NCI-H1092 (cell line): ENCODE measurements around the gene OXSM.

Source experiments
- DNase-seq: peaks from one replicate; lab custom pipeline; 2025; lab: John Stamatoyannopoulos, UW

The OXSM gene

GRCh38 chr3:25789596-25790556 is at the start of gene OXSM:
OXSM (plus strand) TSS chr3:25790090; CDS start chr3:25791021, 931 bp downstream.
- DNase-seq = peak; percentile 79

- DNase-seq = no peak
Observed at GRCh38 chr3:25744470-25744869, 45.4 kb upstream of the OXSM start.

GRCh38 chr3:25747033-25747432 is 42.9 kb upstream of the OXSM start:
- no peak for DNase-seq

GRCh38 chr3:25748189-25748588 is 41.7 kb upstream of the OXSM start:
- DNase-seq = no peak

GRCh38 chr3:25749031-25749581 is 40.8 kb upstream of the OXSM start:
- no peak for DNase-seq

- no peak for DNase-seq
Observed at GRCh38 chr3:25751048-25751447, 38.8 kb upstream of the OXSM start.

- no peak for DNase-seq
Observed at GRCh38 chr3:25751725-25752124, 38.2 kb upstream of the OXSM start.

- no peak for DNase-seq
Observed at GRCh38 chr3:25768851-25769250, 21.0 kb upstream of the OXSM start.

GRCh38 chr3:25775936-25776335 is 14.0 kb upstream of the OXSM start:
- no peak for DNase-seq

GRCh38 chr3:25780618-25781017 is 9.3 kb upstream of the OXSM start:
- DNase-seq = no peak

GRCh38 chr3:25781145-25781757 is 8.6 kb upstream of the OXSM start:
- no peak for DNase-seq

GRCh38 chr3:25781758-25782594 is 7.9 kb upstream of the OXSM start:
- no peak for DNase-seq

- DNase-seq = no peak
Observed at GRCh38 chr3:25782636-25782937, 7.3 kb upstream of the OXSM start.

- DNase-seq = peak; percentile 57
Observed at GRCh38 chr3:25782938-25783660, 6.8 kb upstream of the OXSM start, which contains the start of gene NGLY1. NGLY1 (minus strand) TSS chr3:25783443; CDS start chr3:25783390, 53 bp downstream.

GRCh38 chr3:25783661-25784512 is 6.0 kb upstream of the OXSM start:
- peak; percentile 45 for DNase-seq

- DNase-seq = no peak
Observed at GRCh38 chr3:25784971-25785370, 4.9 kb upstream of the OXSM start.

- no peak for DNase-seq
Observed at GRCh38 chr3:25785826-25786225, 4.1 kb upstream of the OXSM start.

GRCh38 chr3:25787689-25788088 is 2.2 kb upstream of the OXSM start:
- DNase-seq = no peak

GRCh38 chr3:25789209-25789595 is 688 bp upstream of the OXSM start:
- no peak for DNase-seq

GRCh38 chr3:25801786-25802185 is 11.9 kb downstream of the OXSM start:
- DNase-seq = no peak

- no peak for DNase-seq
Observed at GRCh38 chr3:25803833-25804232, 13.9 kb downstream of the OXSM start.
